Mucosa of descending colon (tissue), 3 donors: ENCODE measurements around the gene SYNE4. TPM values are rescaled to one million over a fixed set of nuclear protein-coding genes. Genes with fewer than 3 reads are reported as not detected.

Source experiments
- ATAC-seq: fragments of 200-7000 bp; cut with Tn5 transposase; one replicate; pipeline ENCODE4 v1.9.1; 2020; ENCODE audit warnings: mild to moderate bottlenecking, moderate library complexity
- DNase-seq, 3 donors: peaks; one replicate each; pipeline ENCODE4 v3.0.0-alpha.2; 2020
- H3K36me3 ChIP-seq: fragments of 200-600 bp; one replicate; pipeline ENCODE4 v1.8.0; 2021; ENCODE audit warnings: low read depth, mild to moderate bottlenecking
- H3K4me1 ChIP-seq: fragments of 200-600 bp; one replicate; pipeline ENCODE4 v1.8.0; 2021; ENCODE audit warnings: low read depth, mild to moderate bottlenecking
- H3K4me3 ChIP-seq: fragments of 200-600 bp; one replicate; pipeline ENCODE4 v1.8.0; 2021; ENCODE audit warnings: mild to moderate bottlenecking
- H3K9me3 ChIP-seq: fragments of 200-600 bp; one replicate; pipeline ENCODE4 v1.8.0; 2021; ENCODE audit warnings: mild to moderate bottlenecking
- CTCF ChIP-seq: fragments of 200-600 bp; IDR thresholded peaks from one replicate; pipeline ENCODE4 v1.8.0; 2022; ENCODE audit warnings: antibody characterized with exemption, mild to moderate bottlenecking
- intact Hi-C, 2 donors: fragments of 100-400 bp; cut with DNase I in 1 of 2; cut with micrococcal nuclease in 1 of 2; formaldehyde crosslinking; loops; one replicate each; pipeline versions ENCODE4 v1.11.0 to v1.11.1; 2022; cut with DNase I, micrococcal nuclease
- total RNA-seq, 3 donors: library from RNA; stranded (reverse); fragmentation: NEBNext Ultra II Directional in 2 of 3; extraction: Animal tissue kit (Norgen Biotek cat#: 25700) in 2 of 3; gene quantifications; one replicate each; pipeline versions ENCODE4 v1.2.1 to v1.2.4, GENCODE V29; 2021 to 2023
- donor health status: DM: no; HTN: no; CAD: no; lungs with moderate emphysema.
- donor health status: DM: no; HTN: no; CAD: no.
- donor health status: DM: no; HTN: yes; CAD: no.

The SYNE4 gene
- total RNA-seq, 3 donors from 2014 or later = 3.5 to 7.9 (median 6.9) TPM

DNA sequence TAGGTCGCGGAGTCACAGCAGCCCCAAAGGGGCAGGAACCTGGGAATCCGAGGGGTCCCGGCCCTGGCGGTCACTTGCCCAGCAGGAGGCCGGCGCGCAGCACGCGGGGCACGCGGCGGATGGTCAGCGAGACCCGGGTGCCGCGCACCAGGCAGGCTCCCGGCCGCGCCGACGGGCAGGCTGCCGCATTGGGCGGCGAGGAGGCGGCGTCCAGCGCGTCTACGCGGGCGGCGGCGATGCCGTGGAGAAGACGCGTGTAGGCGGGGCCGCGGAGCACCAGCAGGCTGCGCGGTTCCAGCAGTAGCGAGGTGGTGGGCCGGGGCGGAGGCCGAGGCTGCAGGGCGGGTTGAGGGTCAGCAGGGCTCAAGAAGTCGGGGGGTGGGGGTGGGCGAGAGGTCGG lies 607 bp upstream of the SYNE4 start:
- peak overlapping the region; percentile 11 for H3K4me3 ChIP-seq
- peak; percentile 71 to 81 (median 78) for DNase-seq
- intact Hi-C loops = no loop called here

DNA sequence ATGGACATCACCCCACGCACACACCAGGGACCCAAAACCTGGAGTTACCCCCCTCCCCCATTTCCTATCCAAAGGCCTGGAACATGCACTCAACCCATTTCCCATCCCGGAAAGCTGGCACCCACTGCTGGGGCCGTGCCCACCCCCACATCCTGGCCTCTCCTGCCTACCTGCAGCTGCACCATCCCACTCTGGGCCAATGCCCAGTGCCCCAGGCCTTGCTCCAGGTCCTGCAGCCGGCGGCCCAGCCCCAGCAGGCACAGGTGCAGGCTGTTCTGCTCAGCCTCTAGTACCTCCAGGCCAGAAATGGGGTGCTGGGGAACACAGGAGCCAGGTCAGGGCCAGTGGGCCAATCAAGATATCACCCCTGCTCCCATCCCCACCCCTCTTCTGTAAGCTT lies 1.7 kb downstream of the SYNE4 start:
- Histone ChIP-seq H3K9me3 (no peaks in the 10 kb centered on the region), H3K4me1 (peaks cover 11% of the 10 kb centered on the region), H3K4me3 (no peak overlapping the region), H3K36me3 (no peaks in the 10 kb centered on the region)
- no peak for DNase-seq
- TF ChIP-seq CTCF = no peak
- no peak for ATAC-seq
- intact Hi-C loops = no loop called here

More for the DNA sequence above, 607 bp upstream of the SYNE4 start:
- ATAC-seq = peak; percentile 75
- Histone ChIP-seq H3K9me3 (no peaks in the 10 kb centered on the region), H3K4me1 (peaks cover 15% of the 10 kb centered on the region), H3K36me3 (no peaks in the 10 kb centered on the region)
- no peak for TF ChIP-seq CTCF

- ATAC-seq = no peak
- no peak for DNase-seq
- intact Hi-C loops = no loop called here
- TF ChIP-seq CTCF = no peak
- no peaks in the 10 kb centered on the region for H3K9me3 ChIP-seq
- H3K4me1 ChIP-seq = peaks cover 6% of the 10 kb centered on the region
- H3K4me3 ChIP-seq = no peak overlapping the region
- no peaks in the 10 kb centered on the region for H3K36me3 ChIP-seq
These were observed 5.3 kb downstream of the SYNE4 start for GRCh38 chr19:36003284-36003683.

GRCh38 chr19:36001605-36002004 lies 7.0 kb downstream of the SYNE4 start:
- intact Hi-C loops = no loop called here
- no peak overlapping the region for H3K4me3 ChIP-seq
- DNase-seq (no peak), ATAC-seq (no peak)
- H3K36me3 ChIP-seq = no peaks in the 10 kb centered on the region
- peaks cover 11% of the 10 kb centered on the region for H3K4me1 ChIP-seq
- H3K9me3 ChIP-seq = no peaks in the 10 kb centered on the region
- TF ChIP-seq CTCF = no peak

DNA sequence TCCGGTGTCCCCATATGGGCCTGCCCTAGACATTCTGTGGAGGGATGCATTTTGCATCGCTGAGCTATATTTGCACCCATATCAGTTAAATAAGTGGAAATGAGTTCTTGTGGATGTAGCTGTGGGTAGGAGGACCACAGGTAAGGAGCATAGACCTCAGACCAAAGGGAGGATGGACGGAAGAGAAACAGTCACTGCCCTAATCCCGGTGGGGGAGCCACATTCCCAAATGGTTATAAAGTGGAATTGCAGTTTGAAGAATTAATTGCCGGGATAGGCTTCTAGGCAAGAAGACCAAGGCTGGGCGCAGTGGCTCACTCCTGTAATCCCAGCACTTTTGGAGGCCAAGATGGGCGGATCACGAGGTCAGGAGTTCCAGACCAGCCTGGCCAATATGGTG lies 11.8 kb downstream of the SYNE4 start:
- no peak for ATAC-seq
- Histone ChIP-seq H3K36me3 (no peaks in the 10 kb centered on the region), H3K4me1 (peaks cover 20% of the 10 kb centered on the region), H3K4me3 (no peak overlapping the region), H3K9me3 (no peaks in the 10 kb centered on the region)
- DNase-seq = no peak
- intact Hi-C loops = no loop called here
- no peak for TF ChIP-seq CTCF
